HEK293 (cell line): ENCODE results near the gene SLCO6A1.

Source experiments
- CTCF ChIA-PET: fragments of 350-600 bp; formaldehyde crosslinking; extraction: SDS; loops from one replicate; lab custom pipeline; 2021; ENCODE audit warnings: antibody characterized with exemption; lab: Yijun Ruan, JAX
- POLR2A ChIA-PET: fragments of 300-600 bp; formaldehyde crosslinking; extraction: SDS; loops from one replicate; lab custom pipeline; 2020; ENCODE audit warnings: antibody characterized with exemption, inconsistent platforms; lab: Yijun Ruan, JAX
- H3K27ac ChIP-seq: fragments of 200-500 bp; sonication (Bioruptor generic); 2 replicates; pipeline ENCODE4 v1.5.1; 2014; ENCODE audit warnings: low read depth, low read length, control low read depth, inconsistent platforms; ENCODE audit errors: extremely low read depth
- H3K36me3 ChIP-seq, 2 experiments: fragments of 200-500 bp in 1 of 2; sonication (Bioruptor generic) in 1 of 2; 1 replicate in 1 of 2; 2 replicates in 1 of 2; pipeline ENCODE4 v1.5.1; 2014 to 2017; ENCODE audit warnings: inconsistent platforms in 2 of 2, low read length in 2 of 2; ENCODE audit not compliant: control insufficient read depth in 2 of 2, insufficient read depth in 1 of 2
- H3K4me1 ChIP-seq: fragments of 200-500 bp; sonication (Bioruptor generic); 2 replicates; pipeline ENCODE4 v1.5.1; 2014; ENCODE audit warnings: mild to moderate bottlenecking, low read length, inconsistent platforms; ENCODE audit not compliant: control insufficient read depth, insufficient read depth
- H3K4me3 ChIP-seq: 2 replicates; pipeline ENCODE4 v1.5.1; 2011; ENCODE audit warnings: low read depth, mild to moderate bottlenecking, control low read depth, low read length, moderate library complexity
- H3K9me3 ChIP-seq: fragments of 200-500 bp; sonication (Bioruptor generic); 2 replicates; pipeline ENCODE4 v1.5.1; 2014; ENCODE audit warnings: low read depth, low read length, inconsistent platforms; ENCODE audit not compliant: control insufficient read depth, insufficient read depth
- AEBP2 ChIP-seq: fragments of 450-650 bp; formaldehyde crosslinking; IDR thresholded peaks from 2 replicates; pipeline ENCODE4 v1.5.1; 2016; ENCODE audit warnings: missing biosample characterization, missing genetic modification characterization, borderline replicate concordance
- GLI2 ChIP-seq: fragments of 450-650 bp; formaldehyde crosslinking; IDR thresholded peaks from 2 replicates; pipeline ENCODE4; 2017; ENCODE audit warnings: missing biosample characterization, missing genetic modification characterization, low read depth, borderline replicate concordance
- IKZF3 ChIP-seq: fragments of 450-650 bp; IDR thresholded peaks from 2 replicates; pipeline ENCODE4 v1.5.0; 2018; ENCODE audit warnings: missing biosample characterization, mild to moderate bottlenecking, missing genetic modification characterization, moderate library complexity
- KLF17 ChIP-seq: fragments of 450-650 bp; formaldehyde crosslinking; IDR thresholded peaks from 2 replicates; pipeline ENCODE4 v1.5.1; 2016; ENCODE audit warnings: missing biosample characterization, missing genetic modification characterization
- MZF1 ChIP-seq: fragments of 450-650 bp; formaldehyde crosslinking; IDR thresholded peaks from 2 replicates; pipeline ENCODE4 v1.5.1; 2017; ENCODE audit warnings: missing biosample characterization, missing genetic modification characterization, borderline replicate concordance
- PRDM1 ChIP-seq: fragments of 450-650 bp; formaldehyde crosslinking; IDR thresholded peaks from 2 replicates; pipeline ENCODE4; 2016; ENCODE audit warnings: missing biosample characterization, missing genetic modification characterization
- ZBTB44 ChIP-seq: fragments of 450-650 bp; IDR thresholded peaks from 2 replicates; pipeline ENCODE4 v1.5.1; 2018; ENCODE audit warnings: missing biosample characterization, mild to moderate bottlenecking, missing genetic modification characterization
- ZBTB49 ChIP-seq: fragments of 450-650 bp; formaldehyde crosslinking; IDR thresholded peaks from 2 replicates; pipeline ENCODE4 v1.5.1; 2016; ENCODE audit warnings: missing biosample characterization, missing genetic modification characterization, low read depth
- ZBTB7A ChIP-seq: fragments of 450-650 bp; formaldehyde crosslinking; IDR thresholded peaks from 2 replicates; pipeline ENCODE4 v1.5.1; 2016; ENCODE audit warnings: low read depth, missing biosample characterization, missing genetic modification characterization
- ZEB2 ChIP-seq: fragments of 450-650 bp; formaldehyde crosslinking; IDR thresholded peaks from 2 replicates; pipeline ENCODE4 v1.5.1; 2016; ENCODE audit warnings: missing biosample characterization, missing genetic modification characterization
- ZNF10 ChIP-seq: fragments of 450-650 bp; formaldehyde crosslinking; IDR thresholded peaks from 2 replicates; pipeline ENCODE4 v1.5.1; 2017; ENCODE audit warnings: missing biosample characterization, missing genetic modification characterization
- ZNF18 ChIP-seq: fragments of 450-650 bp; formaldehyde crosslinking; IDR thresholded peaks from 2 replicates; pipeline ENCODE4 v1.5.1; 2016; ENCODE audit warnings: missing biosample characterization, missing genetic modification characterization
- ZNF292 ChIP-seq: fragments of 450-650 bp; formaldehyde crosslinking; IDR thresholded peaks from 2 replicates; pipeline ENCODE4 v1.5.1; 2016; ENCODE audit warnings: low read depth, missing biosample characterization, missing genetic modification characterization, borderline replicate concordance
- ZNF354C ChIP-seq: fragments of 450-650 bp; formaldehyde crosslinking; IDR thresholded peaks from 2 replicates; pipeline ENCODE4 v1.5.1; 2016; ENCODE audit warnings: missing biosample characterization, missing genetic modification characterization, low read depth, borderline replicate concordance
- ZNF513 ChIP-seq: fragments of 450-650 bp; IDR thresholded peaks from 2 replicates; pipeline ENCODE4 v1.5.1; 2018; ENCODE audit warnings: missing biosample characterization, missing genetic modification characterization
- ZNF514 ChIP-seq: fragments of 450-650 bp; formaldehyde crosslinking; IDR thresholded peaks from 2 replicates; pipeline ENCODE4 v1.5.1; 2016; ENCODE audit warnings: missing biosample characterization, missing genetic modification characterization
- ZNF548 ChIP-seq: fragments of 450-650 bp; formaldehyde crosslinking; IDR thresholded peaks from 2 replicates; pipeline ENCODE4 v1.5.1; 2016; ENCODE audit warnings: missing biosample characterization, missing genetic modification characterization
- ZNF623 ChIP-seq: fragments of 450-650 bp; formaldehyde crosslinking; IDR thresholded peaks from 2 replicates; pipeline ENCODE4 v1.5.1; 2016; ENCODE audit warnings: missing biosample characterization, missing genetic modification characterization
- ZNF654 ChIP-seq: fragments of 450-650 bp; formaldehyde crosslinking; IDR thresholded peaks from 2 replicates; pipeline ENCODE4 v1.5.1; 2016; ENCODE audit warnings: low read depth, missing biosample characterization, missing genetic modification characterization
- ZNF660 ChIP-seq: fragments of 450-650 bp; IDR thresholded peaks from 2 replicates; pipeline ENCODE4 v1.5.1; 2018; ENCODE audit warnings: missing biosample characterization, mild to moderate bottlenecking, missing genetic modification characterization
- ZNF677 ChIP-seq: fragments of 450-650 bp; IDR thresholded peaks from 2 replicates; pipeline ENCODE4 v1.5.0; 2018; ENCODE audit warnings: missing biosample characterization, mild to moderate bottlenecking, missing genetic modification characterization, moderate library complexity
- ZNF747 ChIP-seq: fragments of 450-650 bp; formaldehyde crosslinking; IDR thresholded peaks from 2 replicates; pipeline ENCODE4 v1.5.1; 2016; ENCODE audit warnings: missing biosample characterization, missing genetic modification characterization
- ZNF76 ChIP-seq: fragments of 450-650 bp; formaldehyde crosslinking; IDR thresholded peaks from 2 replicates; pipeline ENCODE4; 2016; ENCODE audit warnings: low read depth, missing biosample characterization, missing genetic modification characterization, borderline replicate concordance
- ZNF776 ChIP-seq: fragments of 450-650 bp; formaldehyde crosslinking; IDR thresholded peaks from 2 replicates; pipeline ENCODE4 v1.5.0; 2017; ENCODE audit warnings: missing biosample characterization, missing genetic modification characterization, borderline replicate concordance
- ZNF777 ChIP-seq: fragments of 450-650 bp; formaldehyde crosslinking; IDR thresholded peaks from 2 replicates; pipeline ENCODE4 v1.5.1; 2017; ENCODE audit warnings: missing biosample characterization, missing genetic modification characterization, borderline replicate concordance
- ZNF837 ChIP-seq: fragments of 450-650 bp; formaldehyde crosslinking; IDR thresholded peaks from 2 replicates; pipeline ENCODE4 v1.5.1; 2016; ENCODE audit warnings: missing biosample characterization, missing genetic modification characterization

SLCO6A1 gene

GRCh38 chr5:102418531-102418930, 80.3 kb downstream of the SLCO6A1 start:
- ChIA-PET CTCF (interaction anchor here (0.7 kb wide), 2 partner anchors 30 to 119 kb away, joined by 3 to 4 read pairs; no protein-coding TSS in a partner anchor), POLR2A (no interaction called here)
- TF ChIP-seq ZNF10 (tag by site-specific recombination) (no peak), ZNF76 (tag by site-specific recombination) (no peak), MZF1 (tag by site-specific recombination) (no peak), ZNF513 (tag by site-specific recombination) (no peak), AEBP2 (no peak), GLI2 (tag by site-specific recombination) (no peak), ZNF747 (no peak), ZNF292 (no peak), ZNF677 (tag by site-specific recombination) (no peak), ZNF548 (tag by site-specific recombination) (no peak), ZNF514 (tag by site-specific recombination) (no peak), ZNF660 (tag by site-specific recombination) (no peak), ZNF777 (tag by site-specific recombination) (no peak), IKZF3 (no peak), ZNF18 (tag by site-specific recombination) (no peak)
- no peaks in the 10 kb centered on the region for H3K4me1 ChIP-seq
- H3K36me3 ChIP-seq, result no peaks in the 10 kb centered on the region
- H3K27ac ChIP-seq, result no peak overlapping the region
- H3K4me3 ChIP-seq, result no peak overlapping the region
- no peaks in the 10 kb centered on the region for H3K9me3 ChIP-seq

GRCh38 chr5:102414448-102414847, 84.4 kb downstream of the SLCO6A1 start:
- H3K4me1 ChIP-seq, result no peaks in the 10 kb centered on the region
- no peak overlapping the region for H3K4me3 ChIP-seq
- H3K36me3 ChIP-seq, result no peaks in the 10 kb centered on the region
- no peaks in the 10 kb centered on the region for H3K9me3 ChIP-seq
- H3K27ac ChIP-seq, result no peak overlapping the region
- POLR2A ChIA-PET, result no interaction called here
- CTCF ChIA-PET, result interaction anchor here (0.6 kb wide), 1 partner anchor 654 kb away, joined by 3 read pairs; no protein-coding TSS in a partner anchor
- TF ChIP-seq ZNF623 (tag by site-specific recombination) (no peak), ZNF654 (tag by site-specific recombination) (no peak), ZBTB44 (tag by site-specific recombination) (no peak), ZNF354C (tag by site-specific recombination) (no peak), ZNF837 (tag by site-specific recombination) (no peak), ZBTB7A (tag by site-specific recombination) (no peak), PRDM1 (tag by site-specific recombination) (no peak), ZNF776 (tag by site-specific recombination) (no peak), ZBTB49 (no peak), ZEB2 (no peak), KLF17 (tag by site-specific recombination) (no peak)
